OCI-LY1 (cell line): ENCODE data around the gene TNFRSF1B.

Experiments used
- H2AFZ ChIP-seq: fragments of 200-600 bp; sonication (generic), shearing (Covaris generic); 2 replicates; pipeline ENCODE4 v1.6.0; 2014; ENCODE audit warnings: antibody characterized with exemption, mild to moderate bottlenecking, low read length
- H3F3A ChIP-seq: fragments of 200-600 bp; sonication (generic), shearing (Covaris generic); 2 replicates; pipeline ENCODE4 v1.6.0; 2014; ENCODE audit warnings: mild to moderate bottlenecking, antibody characterized with exemption, low read length, moderate library complexity; ENCODE audit not compliant: insufficient read depth
- H3K27ac ChIP-seq: fragments of 200-600 bp; sonication (generic); 2 replicates; pipeline ENCODE4 v1.5.1; 2014; ENCODE audit warnings: low read length, mixed run types, mild to moderate bottlenecking, low read depth; ENCODE audit not compliant: poor library complexity, severe bottlenecking
- H3K27me3 ChIP-seq: fragments of 200-600 bp; sonication (generic); 2 replicates; pipeline ENCODE4 v1.6.0; 2014; ENCODE audit warnings: antibody characterized with exemption, mild to moderate bottlenecking, low read length, moderate library complexity; ENCODE audit not compliant: insufficient read depth
- H3K36me3 ChIP-seq: fragments of 200-600 bp; sonication (generic); 2 replicates; pipeline ENCODE4 v1.6.1; 2014; ENCODE audit warnings: mild to moderate bottlenecking, antibody characterized with exemption, low read length, moderate library complexity, mixed read lengths; ENCODE audit not compliant: insufficient read depth
- H3K4me1 ChIP-seq: fragments of 200-600 bp; sonication (generic); 2 replicates; pipeline ENCODE4 v1.5.1; 2014; ENCODE audit warnings: mild to moderate bottlenecking, low read length, moderate library complexity; ENCODE audit not compliant: insufficient read depth, severe bottlenecking
- H3K4me2 ChIP-seq: fragments of 200-600 bp; sonication (generic), shearing (Covaris generic); 2 replicates; pipeline ENCODE4 v1.6.1; 2014; ENCODE audit warnings: low read length
- H3K4me3 ChIP-seq: fragments of 200-600 bp; sonication (generic); 2 replicates; pipeline ENCODE4 v1.5.1; 2014; ENCODE audit warnings: low read length, low read depth, mild to moderate bottlenecking, mixed read lengths; ENCODE audit not compliant: poor library complexity, severe bottlenecking
- H3K79me2 ChIP-seq: fragments of 200-600 bp; shearing (Covaris generic); 2 replicates; pipeline ENCODE4 v1.6.1; 2016; ENCODE audit warnings: mixed run types, low read length, mixed read lengths; ENCODE audit not compliant: insufficient read depth
- H3K9ac ChIP-seq: fragments of 200-600 bp; sonication (generic), shearing (Covaris generic); 2 replicates; pipeline ENCODE4 v1.6.1; 2014; ENCODE audit warnings: mild to moderate bottlenecking, low read length, mixed read lengths
- H3K9me2 ChIP-seq: fragments of 200-600 bp; sonication (generic), shearing (Covaris generic); 2 replicates; pipeline ENCODE4 v1.6.1; 2014; ENCODE audit warnings: low read depth, mild to moderate bottlenecking, low read length, mixed read lengths
- H3K9me3 ChIP-seq: fragments of 200-600 bp; shearing (Covaris generic); 2 replicates; pipeline ENCODE4 v1.6.1; 2014; ENCODE audit warnings: low read length, mixed read lengths
- H4K20me1 ChIP-seq: fragments of 200-600 bp; sonication (generic), shearing (Covaris generic); 2 replicates; pipeline ENCODE4 v1.6.0; 2016; ENCODE audit warnings: mild to moderate bottlenecking, low read length; ENCODE audit not compliant: insufficient read depth
- CTCF ChIP-seq: fragments of 200-600 bp; sonication (generic), shearing (Covaris generic); IDR thresholded peaks from 2 replicates; pipeline ENCODE4 v1.5.1; 2017; ENCODE audit warnings: mild to moderate bottlenecking, antibody characterized with exemption, low read length, moderate library complexity, mixed read lengths
- EZH2 ChIP-seq: fragments of 200-600 bp; sonication (generic), shearing (Covaris generic); IDR thresholded peaks from 2 replicates; pipeline ENCODE4 v1.8.0; 2017; ENCODE audit warnings: borderline replicate concordance, mixed run types, mild to moderate bottlenecking, antibody characterized with exemption, low read length, moderate library complexity, mixed read lengths

Gene TNFRSF1B

GRCh38 chr1:12166834-12167492 lies at the start of gene TNFRSF1B:
Gene TNFRSF1B (plus strand): TSS chr1:12166991. CDS start chr1:12167092, 101 bp downstream.
- H3K27me3 ChIP-seq: peaks cover 8% of the 10 kb centered on the region; the same call in 1 of the 2 replicates
- H3K4me3 ChIP-seq: no peak within 1 kb of the TSS
- H2AFZ ChIP-seq: no peak within 1 kb of the TSS
- no peak within 1 kb of the TSS for H3K27ac ChIP-seq
- H3K4me1 ChIP-seq: no peaks in the 10 kb centered on the region
- H3K36me3 ChIP-seq: no peaks in the 10 kb centered on the region
- no peaks in the 10 kb centered on the region for H3K9me3 ChIP-seq
- H3F3A ChIP-seq: no peaks in the 10 kb centered on the region
- H4K20me1 ChIP-seq: no peaks in the 10 kb centered on the region
- H3K79me2 ChIP-seq: no peaks in the 10 kb centered on the region
- TF ChIP-seq CTCF (no peak), EZH2 (no peak)
- H3K4me2 ChIP-seq: no peak within 1 kb of the TSS; the same call in 1 of the 2 replicates
- H3K9ac ChIP-seq: no peak within 1 kb of the TSS
- H3K9me2 ChIP-seq: no peaks in the 10 kb centered on the region

- TF ChIP-seq CTCF (no peak), EZH2 (no peak)
- Histone ChIP-seq H3K4me3 (no peak overlapping the region), H3K27ac (no peak overlapping the region), H3K4me2 (no peak overlapping the region), H3F3A (no peaks in the 10 kb centered on the region), H3K9me3 (no peaks in the 10 kb centered on the region), H2AFZ (no peak overlapping the region), H3K4me1 (no peaks in the 10 kb centered on the region), H3K9me2 (no peaks in the 10 kb centered on the region), H3K79me2 (no peaks in the 10 kb centered on the region), H3K9ac (no peak overlapping the region), H3K36me3 (no peaks in the 10 kb centered on the region), H4K20me1 (no peaks in the 10 kb centered on the region), H3K27me3 (no peaks in the 10 kb centered on the region)
Measured at GRCh38 chr1:12121212-12122003, 45.4 kb upstream of the TNFRSF1B start.

GRCh38 chr1:12123172-12123571 lies 43.6 kb upstream of the TNFRSF1B start:
- H4K20me1 ChIP-seq: no peaks in the 10 kb centered on the region
- no peaks in the 10 kb centered on the region for H3K9me3 ChIP-seq
- no peak overlapping the region for H3K4me3 ChIP-seq
- no peaks in the 10 kb centered on the region for H3K36me3 ChIP-seq
- no peak overlapping the region for H3K9ac ChIP-seq
- no peaks in the 10 kb centered on the region for H3K4me1 ChIP-seq
- no peak overlapping the region for H3K27ac ChIP-seq
- no peaks in the 10 kb centered on the region for H3K79me2 ChIP-seq
- no peak overlapping the region for H2AFZ ChIP-seq
- no peaks in the 10 kb centered on the region for H3K9me2 ChIP-seq
- no peak overlapping the region for H3K4me2 ChIP-seq
- TF ChIP-seq CTCF (no peak), EZH2 (no peak)
- no peaks in the 10 kb centered on the region for H3F3A ChIP-seq
- H3K27me3 ChIP-seq: no peaks in the 10 kb centered on the region
